ENCODE results near the gene GABRB1.

DNA sequence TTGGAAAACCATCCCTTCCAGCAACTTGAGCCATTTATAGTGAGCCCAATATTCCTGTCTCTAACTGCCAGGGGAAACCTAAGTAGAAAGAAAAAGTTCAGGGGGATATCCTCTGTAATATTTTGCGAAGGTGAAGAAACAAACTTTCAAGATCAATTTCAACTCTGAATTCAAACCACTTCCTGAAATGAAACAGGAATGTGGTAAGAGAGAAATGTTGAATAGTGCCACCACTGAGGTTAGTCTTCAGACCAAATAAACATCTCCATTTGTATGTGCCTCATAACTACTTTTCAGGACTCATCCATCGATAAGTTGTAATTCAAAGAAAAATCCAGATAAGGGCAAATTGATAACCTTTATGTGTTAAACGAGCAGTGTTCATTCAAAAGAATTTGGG, 128.7 kb downstream of the GABRB1 start:
- TF ChIP-seq CTCF (conservative IDR thresholded peaks at IDR 0.05 in 1 of 2, IDR thresholded peaks at IDR 0.05 in 1 of 2; ENCODE audit: extremely low read depth in 1 of 2, insufficient read depth in 1 of 2, low read depth in 1 of 2, low read length in 2 of 2): no peak
- TF ChIP-seq EZH2 (IDR thresholded peaks at IDR 0.05; ENCODE audit: borderline replicate concordance, low read length): no peak

Measured in mammary epithelial cell (primary cell).